LNCaP clone FGC (cell line): ENCODE data around the gene MESP2.

Experiments used
- DNase-seq: peaks from one replicate; pipeline ENCODE4 v3.0.0-alpha.2; 2011; ENCODE audit warnings: low read depth
- H3K4me3 ChIP-seq: 2 replicates; pipeline ENCODE4 v1.5.1; 2011; ENCODE audit warnings: mild to moderate bottlenecking, low read depth, low read length, control low read depth
- CTCF ChIP-seq: IDR thresholded peaks from 2 replicates; pipeline ENCODE4 v1.5.1; 2012; ENCODE audit warnings: mild to moderate bottlenecking; ENCODE audit not compliant: control insufficient read depth, insufficient read depth; ENCODE audit errors: extremely low read depth

Gene MESP2

GRCh38 chr15:89743011-89743410 is 33.1 kb upstream of the MESP2 start:
- no peak for TF ChIP-seq CTCF
- DNase-seq, result no peak
- no peak overlapping the region for H3K4me3 ChIP-seq

GRCh38 chr15:89743594-89743993 is 32.5 kb upstream of the MESP2 start:
- DNase-seq, result no peak
- TF ChIP-seq CTCF, result no peak
- no peak overlapping the region for H3K4me3 ChIP-seq

GRCh38 chr15:89745131-89745530 is 31.0 kb upstream of the MESP2 start:
- H3K4me3 ChIP-seq, result no peak overlapping the region
- TF ChIP-seq CTCF, result no peak
- DNase-seq, result no peak

GRCh38 chr15:89745768-89746167 is 30.4 kb upstream of the MESP2 start:
- no peak for TF ChIP-seq CTCF
- H3K4me3 ChIP-seq, result no peak overlapping the region
- DNase-seq, result no peak

- TF ChIP-seq CTCF, result no peak
- H3K4me3 ChIP-seq, result no peak overlapping the region
- DNase-seq, result no peak
Observed at GRCh38 chr15:89746386-89746780, 29.7 kb upstream of the MESP2 start.

- no peak for DNase-seq
- no peak overlapping the region for H3K4me3 ChIP-seq
- TF ChIP-seq CTCF, result no peak
Observed at GRCh38 chr15:89747708-89748682, 28.1 kb upstream of the MESP2 start.

GRCh38 chr15:89749054-89749453 is 27.1 kb upstream of the MESP2 start:
- no peak for TF ChIP-seq CTCF
- no peak overlapping the region for H3K4me3 ChIP-seq
- DNase-seq, result no peak
